CD4-positive, alpha-beta T cell (primary cell): ENCODE measurements around the gene TLR5. TPM values are rescaled to one million over a fixed set of nuclear protein-coding genes. Genes with fewer than 3 reads are reported as not detected.

Source experiments
- ATAC-seq: fragments of 200-7000 bp; cut with Tn5 transposase; one replicate; pipeline ENCODE4 v1.10.0; 2022; ENCODE audit warnings: mild to moderate bottlenecking; ENCODE audit not compliant: poor library complexity
- CTCF ChIA-PET: fragments of 350-600 bp; sonication (Branson Sonifier 250); formaldehyde crosslinking; loops from one replicate; lab custom pipeline; 2021; ENCODE audit warnings: antibody characterized with exemption, inconsistent platforms; lab: Charles Lee
- POLR2A ChIA-PET: fragments of 350-600 bp; sonication (Branson Sonifier 250); formaldehyde crosslinking; loops from one replicate; lab custom pipeline; 2021; ENCODE audit warnings: antibody characterized with exemption, inconsistent platforms; lab: Charles Lee
- DNase-seq, 14 experiments: peaks; one replicate each; pipeline ENCODE4 v3.0.0-alpha.2; 2013 to 2020; ENCODE audit warnings: mixed read lengths in 2 of 14
- H3K27ac ChIP-seq, 2 donors: one replicate each; pipeline versions ENCODE4 v1.5.1 to v1.7.0; 2013; ENCODE audit warnings: low read length in 2 of 2, low read depth in 1 of 2, mild to moderate bottlenecking in 1 of 2
- H3K27me3 ChIP-seq, 2 experiments: 1 replicate in 1 of 2; 2 replicates in 1 of 2; pipeline versions ENCODE4 v1.6.1 to v1.7.0; 2013; ENCODE audit warnings: low read length in 2 of 2, control low read depth in 1 of 2, mild to moderate bottlenecking in 1 of 2, moderate library complexity in 1 of 2; ENCODE audit not compliant: insufficient read depth in 2 of 2, control insufficient read depth in 1 of 2
- H3K36me3 ChIP-seq: one replicate; pipeline ENCODE4 v1.6.1; 2013; ENCODE audit warnings: low read length, control low read depth; ENCODE audit not compliant: insufficient read depth
- H3K4me1 ChIP-seq: one replicate; pipeline ENCODE4 v1.6.1; 2013; ENCODE audit warnings: low read length, control low read depth; ENCODE audit not compliant: insufficient read depth
- H3K4me3 ChIP-seq: one replicate; pipeline ENCODE4 v1.5.1; 2013; ENCODE audit warnings: mild to moderate bottlenecking, low read length, moderate library complexity
- H3K9me3 ChIP-seq, 2 experiments: 1 replicate in 1 of 2; 2 replicates in 1 of 2; pipeline versions ENCODE4 v1.6.1 to v1.7.0; 2013; ENCODE audit warnings: low read length in 2 of 2, mild to moderate bottlenecking in 2 of 2, control low read depth in 1 of 2, moderate library complexity in 1 of 2; ENCODE audit not compliant: control insufficient read depth in 1 of 2, insufficient read depth in 1 of 2
- H3K27ac Mint-ChIP-seq: one replicate; pipeline ENCODE4 v1.8.0; 2020; ENCODE audit warnings: mixed read lengths
- H3K27me3 Mint-ChIP-seq: one replicate; pipeline ENCODE4 v1.8.0; 2021; ENCODE audit warnings: mixed read lengths
- H3K36me3 Mint-ChIP-seq: one replicate; pipeline ENCODE4 v1.8.0; 2021; ENCODE audit warnings: low read depth, mixed read lengths
- H3K4me1 Mint-ChIP-seq: one replicate; pipeline ENCODE4 v1.8.0; 2021; ENCODE audit warnings: low read depth, mixed read lengths
- H3K4me3 Mint-ChIP-seq: one replicate; pipeline ENCODE4 v1.8.0; 2020; ENCODE audit warnings: mild to moderate bottlenecking, mixed read lengths
- H3K9me3 Mint-ChIP-seq: one replicate; pipeline ENCODE4 v1.8.0; 2020; ENCODE audit warnings: mixed read lengths
- CTCF ChIP-seq: fragments of 200-600 bp; IDR thresholded peaks from one replicate; pipeline ENCODE4 v1.8.0; 2022; ENCODE audit warnings: antibody characterized with exemption, mild to moderate bottlenecking
- intact Hi-C, 2 experiments: fragments of 100-400 bp; cut with DNase I in 1 of 2; cut with micrococcal nuclease in 1 of 2; formaldehyde crosslinking; loops; one replicate each; pipeline versions ENCODE4 v1.15.1 to v1.9.0; 2023 to 2025; cut with DNase I, micrococcal nuclease
- total RNA-seq, 174 experiments: library from RNA in 2 of 174; stranded (reverse) in 2 of 174; gene quantifications; one replicate each; pipeline ENCODE4 v1.2.3 and lab custom pipeline; 2021 to 2026

TLR5 gene
- total RNA-seq, 2 experiments from 2014 or later: 2.1 to 2.5 TPM

- no peaks in the 10 kb centered on the region for H3K36me3 Mint-ChIP-seq
- ATAC-seq (no peak), DNase-seq (no peak)
- peaks cover 0 to 4% of the 10 kb centered on the region in 2 experiments for H3K9me3 ChIP-seq
- ChIA-PET POLR2A (no interaction called here), CTCF (no interaction called here)
- no peak overlapping the region for H3K27ac Mint-ChIP-seq
- no peak overlapping the region for H3K27ac ChIP-seq
- TF ChIP-seq CTCF: no peak
- H3K4me3 ChIP-seq: no peak overlapping the region
- H3K4me3 Mint-ChIP-seq: no peak overlapping the region
- intact Hi-C loops: no loop called here
- H3K27me3 ChIP-seq: no peaks in the 10 kb centered on the region
- H3K4me1 Mint-ChIP-seq: no peaks in the 10 kb centered on the region
- no peaks in the 10 kb centered on the region for H3K9me3 Mint-ChIP-seq
- no peaks in the 10 kb centered on the region for H3K4me1 ChIP-seq
- H3K36me3 ChIP-seq: no peaks in the 10 kb centered on the region
- H3K27me3 Mint-ChIP-seq: no peaks in the 10 kb centered on the region
Measured at GRCh38 chr1:223105568-223105967, 37.5 kb downstream of the TLR5 start.

GRCh38 chr1:223102797-223103533, 40.1 kb downstream of the TLR5 start:
- no peaks in the 10 kb centered on the region for H3K4me1 Mint-ChIP-seq
- Histone ChIP-seq H3K4me1 (no peaks in the 10 kb centered on the region), H3K27ac (no peak overlapping the region), H3K9me3 (peaks cover 0 to 8% of the 10 kb centered on the region in 2 experiments), H3K27me3 (no peaks in the 10 kb centered on the region), H3K4me3 (no peak overlapping the region), H3K36me3 (no peaks in the 10 kb centered on the region)
- CTCF ChIA-PET: no interaction called here
- H3K36me3 Mint-ChIP-seq: no peaks in the 10 kb centered on the region
- peaks cover 7% of the 10 kb centered on the region for H3K9me3 Mint-ChIP-seq
- peaks cover 11% of the 10 kb centered on the region for H3K27me3 Mint-ChIP-seq
- no peak for TF ChIP-seq CTCF
- intact Hi-C loops: no loop called here
- POLR2A ChIA-PET: no interaction called here
- ATAC-seq: no peak
- no peak overlapping the region for H3K27ac Mint-ChIP-seq
- H3K4me3 Mint-ChIP-seq: no peak overlapping the region
- no peak for DNase-seq

GRCh38 chr1:223097713-223098112, 45.3 kb downstream of the TLR5 start:
- peaks cover 12% of the 10 kb centered on the region for H3K27me3 Mint-ChIP-seq
- no peaks in the 10 kb centered on the region for H3K36me3 ChIP-seq

More at GRCh38 chr1:223097713-223098112, 45.3 kb downstream of the TLR5 start:
- Mint-ChIP-seq H3K4me1 (no peaks in the 10 kb centered on the region), H3K36me3 (no peaks in the 10 kb centered on the region), H3K4me3 (no peak overlapping the region), H3K27ac (no peak overlapping the region), H3K9me3 (peaks cover 7% of the 10 kb centered on the region)
- ChIA-PET POLR2A (no interaction called here), CTCF (no interaction called here)
- no peak for TF ChIP-seq CTCF
- ATAC-seq (no peak), DNase-seq (no peak)
- H3K4me3 ChIP-seq: no peak overlapping the region
- H3K4me1 ChIP-seq: no peaks in the 10 kb centered on the region
- no peaks in the 10 kb centered on the region for H3K27me3 ChIP-seq
- H3K27ac ChIP-seq: no peak overlapping the region
- peaks cover 0 to 8% of the 10 kb centered on the region in 2 experiments for H3K9me3 ChIP-seq
- intact Hi-C loops: no loop called here
